ENCODE results near the gene MRE11.

GRCh38 chr11:94450048-94450447 lies 43.6 kb downstream of the MRE11 start:
- TF ChIP-seq CTCF (IDR thresholded peaks at IDR 0.05; ENCODE audit: low read depth, low read length, missing input control) (no peak), GABPA (IDR thresholded peaks at IDR 0.05 in 1 of 2, conservative IDR thresholded peaks at IDR 0.05 in 1 of 2) (no peak), YY1 (IDR thresholded peaks at IDR 0.05) (no peak), ATF3 (IDR thresholded peaks at IDR 0.05) (no peak), SP1 (IDR thresholded peaks at IDR 0.05) (no peak), RAD21 (IDR thresholded peaks at IDR 0.05) (no peak), REST (IDR thresholded peaks at IDR 0.05) (no peak), TAF1 (conservative IDR thresholded peaks at IDR 0.05) (no peak), RXRA (IDR thresholded peaks at IDR 0.05) (no peak), MAX (IDR thresholded peaks at IDR 0.05) (no peak), HNF4G (IDR thresholded peaks at IDR 0.05) (no peak)

Measured in liver (tissue), 3 donors.